Adrenal gland (tissue), 12 donors: ENCODE data around the gene SCAMP1. TPM values are rescaled to one million over a fixed set of nuclear protein-coding genes. Genes with fewer than 3 reads are reported as not detected.

ENCODE experiments used
- DNase-seq, 7 donors: peaks; one replicate each; pipeline ENCODE4 v3.0.0-alpha.2; 2019 to 2020
- H3K27ac ChIP-seq, 5 donors: fragments of 200-600 bp; sonication (generic) in 4 of 5; 1 replicate in 3 of 5; 2 replicates in 2 of 5; pipeline versions ENCODE4 v1.5.1 to v1.8.0; 2016 to 2020; ENCODE audit warnings: mild to moderate bottlenecking in 1 of 5
- H3K27me3 ChIP-seq: fragments of 200-600 bp; 2 replicates; pipeline ENCODE4 v1.8.0; 2021
- H3K36me3 ChIP-seq, 2 donors: fragments of 200-600 bp; replicated peaks in 1 of 2; 1 replicate in 1 of 2; 2 replicates in 1 of 2; pipeline versions ENCODE4 v1.5.1 to v1.8.0; 2018 to 2022
- H3K4me1 ChIP-seq, 2 donors: fragments of 200-600 bp; replicated peaks in 1 of 2; 1 replicate in 1 of 2; 2 replicates in 1 of 2; pipeline versions ENCODE4 v1.5.1 to v1.8.0; 2018 to 2021
- H3K4me3 ChIP-seq, 4 donors: fragments of 200-600 bp; sonication (generic) in 3 of 4; one replicate each; pipeline ENCODE4 v1.5.1; 2016 to 2018
- H3K9me3 ChIP-seq, 3 donors: fragments of 200-600 bp; sonication (generic) in 1 of 3; replicated peaks in 1 of 3; 1 replicate in 2 of 3; 2 replicates in 1 of 3; pipeline versions ENCODE4 v1.5.1 to v1.8.0; 2016 to 2021
- CTCF ChIP-seq, 6 experiments: fragments of 450-650 bp in 4 of 6; fragments of 200-600 bp in 2 of 6; sonication (generic) in 1 of 6; IDR thresholded peaks; 1 replicate in 5 of 6; 2 replicates in 1 of 6; pipeline versions ENCODE4 v1.5.1 to v1.8.0; 2016 to 2021; ENCODE audit warnings: antibody characterized with exemption in 6 of 6, mild to moderate bottlenecking in 2 of 6, moderate library complexity in 1 of 6
- POLR2A ChIP-seq, 2 donors: fragments of 450-650 bp; IDR thresholded peaks; one replicate each; pipeline ENCODE4 v1.6.1; 2017; ENCODE audit warnings: antibody characterized with exemption in 2 of 2, mild to moderate bottlenecking in 2 of 2, moderate library complexity in 1 of 2
- WGBS, 4 donors: extraction: QIAGEN DNeasy Blood & Tissue Kit in 2 of 4; methylation state at CpG; one replicate each; pipeline versions ENCODE4 v1.1.5 to v1.1.7; 2013 to 2017; 5-methylcytosine and 5-hydroxymethylcytosine counted together
- intact Hi-C, 2 donors: fragments of 100-400 bp; cut with DNase I; formaldehyde crosslinking; loops; one replicate each; pipeline versions ENCODE4 v1.14.1 to v1.15.0; 2022 to 2023
- polyA plus RNA-seq, 3 donors: library from polyadenylated mRNA; stranded (reverse); fragments of 200-250 nt in 2 of 3; fragments of 350-450 nt in 1 of 3; fragmentation: Illumina TruSeq in 1 of 3; extraction: RNeasy Lipid Tissue Mini Kit (QIAGEN cat#74804) in 1 of 3; gene quantifications; one replicate each; pipeline ENCODE4 v1.2.3, GENCODE V29; 2013 to 2014
- total RNA-seq, 9 donors: library from RNA; depleted of rRNA in 4 of 9; stranded (reverse); fragments of >200 nt in 4 of 9; fragments of 120-200 nt in 1 of 9; fragmentation: NEBNext Ultra II Directional in 1 of 9; extraction: Animal tissue kit (Norgen Biotek cat#: 25700) in 1 of 9; gene quantifications; one replicate each; pipeline versions ENCODE4 v1.1.0 to v1.2.4, GENCODE V29; 2013 to 2023
- donor health status: healthy with polysubstance abuse.
- donor health status: Bipolar disorder and iron deficiency.
- donor health status: DM: yes; HTN: yes; CAD: no.
- donor health status: DM: no; HTN: no; CAD: no.
- donor health status: DM: no; HTN: no; CAD: no.
- donor health status: DM: yes; HTN: yes; CAD: no.

SCAMP1 gene
- total and polyA plus RNA-seq, 12 donors = 5.6 to 40.2 (median 25.9) TPM

- intact Hi-C loops = no loop called here
- no peaks in the 10 kb centered on the region for H3K36me3 ChIP-seq
- peak overlapping the region in 3 of 5 donors; percentile 44 to 79 (median 67) for H3K27ac ChIP-seq
- no peaks in the 10 kb centered on the region for H3K9me3 ChIP-seq
- TF ChIP-seq POLR2A (IDR thresholded peaks at IDR 0.05) (no peak), CTCF (IDR thresholded peaks at IDR 0.05) (no peak)
- no peak for DNase-seq
- no peak overlapping the region for H3K4me3 ChIP-seq
- WGBS, 4 donors = 86 to 97% (median 96%) methylated on average over 7 to 9 of the region's 9 CpGs
- no peaks in the 10 kb centered on the region for H3K27me3 ChIP-seq
- peaks cover 22 to 47% of the 10 kb centered on the region in 2 donors for H3K4me1 ChIP-seq
Measured at GRCh38 chr5:78519198-78519941, 159.0 kb downstream of the SCAMP1 start.

GRCh38 chr5:78521455-78521854, 161.0 kb downstream of the SCAMP1 start:
- no peak for TF ChIP-seq POLR2A (IDR thresholded peaks at IDR 0.05)
- TF ChIP-seq CTCF (IDR thresholded peaks at IDR 0.05) = no peak
- DNase-seq = no peak
- Histone ChIP-seq H3K4me3 (no peak overlapping the region), H3K36me3 (no peaks in the 10 kb centered on the region), H3K4me1 (peaks cover 22 to 64% of the 10 kb centered on the region in 2 donors), H3K9me3 (no peaks in the 10 kb centered on the region), H3K27ac (no peak overlapping the region), H3K27me3 (no peaks in the 10 kb centered on the region)
- intact Hi-C loops = no loop called here
- 51 to 64% (median 53%) methylated on average over 2 of the region's 2 CpGs for WGBS, 4 donors

DNA sequence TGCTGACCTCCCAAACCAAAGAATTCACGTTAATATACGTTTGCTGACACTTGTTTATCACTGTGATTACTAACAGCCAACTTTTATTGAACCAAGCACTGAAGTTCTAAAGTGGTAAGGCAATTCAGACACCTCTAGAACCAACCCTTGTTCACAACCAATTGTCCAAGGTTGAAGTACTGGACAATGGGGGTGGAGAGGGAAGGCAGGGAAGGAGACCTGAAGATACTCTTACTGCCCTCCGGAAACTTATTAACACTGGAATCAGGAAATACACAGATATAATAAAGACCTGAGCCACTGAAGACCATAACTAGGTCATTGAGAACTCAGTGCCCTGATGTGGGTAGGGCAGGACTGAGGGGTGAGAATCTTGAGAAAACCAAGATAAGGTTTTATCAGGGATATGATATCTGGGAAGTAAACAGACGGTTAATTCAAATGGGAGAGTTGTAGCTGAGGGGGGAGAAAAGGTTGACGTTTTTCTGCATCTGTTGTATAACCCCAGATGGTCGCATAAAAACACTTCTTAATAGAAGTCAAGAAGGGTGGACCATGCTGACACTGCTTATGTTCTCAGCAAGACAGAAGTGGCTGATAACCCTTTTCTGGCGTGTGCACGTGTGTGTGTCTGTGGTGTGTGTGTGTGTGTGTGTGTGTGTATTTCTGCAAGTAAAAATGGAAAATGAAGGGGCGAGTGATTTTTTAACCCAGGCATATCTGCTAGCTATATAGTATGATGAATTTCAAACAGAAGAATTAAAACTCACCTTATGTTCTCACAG, 162.3 kb downstream of the SCAMP1 start:
- H3K9me3 ChIP-seq = no peaks in the 10 kb centered on the region
- peaks cover 22 to 76% of the 10 kb centered on the region in 2 donors for H3K4me1 ChIP-seq
- WGBS, 4 donors = 82 to 85% (median 84%) methylated on average over 9 of the region's 9 CpGs
- peak overlapping the region in 3 of 5 donors; percentile 36 to 74 (median 74) for H3K27ac ChIP-seq
- H3K4me3 ChIP-seq = no peak overlapping the region
- DNase-seq = no peak
- no peak for TF ChIP-seq CTCF (IDR thresholded peaks at IDR 0.05)
- TF ChIP-seq POLR2A (IDR thresholded peaks at IDR 0.05) = no peak
- no peaks in the 10 kb centered on the region for H3K27me3 ChIP-seq
- no peaks in the 10 kb centered on the region for H3K36me3 ChIP-seq
- intact Hi-C loops = no loop called here
